GF-D8 (cell line): ENCODE data around the gene NOS1AP.

Experiments
- DNase-seq: peaks from one replicate; lab custom pipeline; 2025; lab: John Stamatoyannopoulos, UW

Gene NOS1AP

DNA sequence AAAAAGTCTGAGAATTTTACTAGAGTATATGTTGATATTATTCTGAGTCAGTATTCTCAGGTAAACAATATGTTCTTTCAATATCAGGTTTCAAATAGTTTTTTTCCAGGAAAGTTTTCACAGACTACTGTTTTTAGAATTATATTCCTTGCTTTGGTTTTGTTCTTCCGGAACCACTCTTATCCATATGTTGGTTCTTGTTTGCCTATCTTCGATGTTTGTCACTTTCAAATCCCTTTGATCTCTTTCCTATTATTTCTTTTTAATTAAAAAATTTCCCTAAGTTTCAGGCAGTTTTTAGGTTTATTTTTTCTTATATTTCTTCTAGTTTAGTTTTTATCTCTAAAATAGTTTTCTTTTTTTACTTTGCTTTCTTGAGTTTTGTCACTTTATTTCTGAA, 20.9 kb downstream of the NOS1AP start:
- no peak for DNase-seq

DNA sequence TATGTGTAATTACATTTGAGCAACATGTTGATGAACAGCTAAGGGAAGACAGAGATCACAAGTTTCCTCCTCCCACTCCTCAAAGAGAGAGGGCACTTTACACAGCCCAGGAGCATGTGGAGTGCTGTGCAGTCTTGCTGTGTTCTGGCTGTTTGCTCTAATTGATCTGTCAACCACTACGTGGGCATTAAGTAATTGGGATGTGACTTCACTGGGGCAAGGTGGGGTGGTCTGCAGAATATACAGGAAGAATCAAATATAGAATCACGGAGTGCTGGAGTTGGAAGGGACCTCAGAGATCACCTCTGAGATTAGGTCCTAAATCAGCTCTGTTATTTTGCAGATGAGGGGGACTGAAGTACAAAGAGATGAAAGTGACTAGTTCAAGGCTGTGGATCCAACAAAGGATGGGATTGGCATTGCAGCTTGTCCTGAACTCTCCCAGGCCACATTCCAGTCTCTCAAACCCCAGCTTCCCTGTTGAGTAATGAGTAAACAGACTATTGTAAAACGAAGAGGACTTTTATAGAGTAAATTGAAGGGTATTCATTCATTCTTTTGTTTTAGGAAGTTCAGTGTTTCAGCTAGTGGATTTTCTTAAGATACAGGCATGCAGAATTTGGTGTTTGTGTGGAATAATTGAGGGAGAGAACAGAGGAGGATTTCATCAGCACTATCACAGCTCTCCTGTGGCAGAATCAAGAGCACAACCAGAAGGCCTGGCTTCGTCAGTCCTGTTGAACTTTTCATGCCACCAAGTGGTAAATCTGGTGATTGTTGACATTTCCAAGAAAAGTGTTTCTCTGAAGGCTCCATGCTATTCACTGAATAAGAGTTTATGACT, 22.4 kb downstream of the NOS1AP start:
- DNase-seq, result no peak

DNA sequence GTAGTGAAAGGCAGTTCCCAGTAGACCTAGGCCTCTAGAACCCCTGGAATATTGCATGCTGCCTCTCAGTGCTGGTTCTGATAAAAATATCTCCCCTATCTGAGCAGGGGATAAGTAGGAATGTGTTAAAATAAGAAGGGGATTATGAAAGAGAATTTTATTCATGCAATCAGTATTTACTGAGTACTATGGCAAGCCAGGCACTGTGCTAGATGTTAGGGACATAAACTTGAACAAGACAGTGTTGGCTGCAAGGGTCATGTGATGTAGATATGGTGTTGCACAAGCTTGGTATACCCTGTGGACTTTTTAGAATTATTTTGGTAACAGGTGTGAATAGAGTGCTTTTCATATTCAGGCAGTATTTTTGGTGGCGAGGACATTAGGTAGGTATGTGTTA, 23.6 kb downstream of the NOS1AP start:
- DNase-seq, result no peak

DNA sequence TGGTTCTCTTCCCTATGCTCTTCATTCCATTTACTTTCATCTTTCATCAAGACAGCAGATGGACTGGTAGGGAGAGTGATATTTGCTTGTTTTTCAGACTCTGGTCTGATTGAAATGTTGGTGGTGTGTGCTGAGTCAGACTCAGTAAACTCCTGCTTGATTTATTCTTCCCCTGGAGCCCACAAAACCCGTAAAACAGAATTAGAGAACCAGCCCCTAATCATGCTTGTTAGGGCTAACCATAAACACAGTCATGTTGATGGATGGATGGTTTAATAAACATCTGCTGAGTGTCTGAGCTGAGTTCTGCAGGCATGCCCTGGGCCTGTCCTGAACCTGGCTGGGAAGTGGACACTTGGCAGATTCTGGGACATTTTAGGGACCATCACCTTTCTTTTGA, 24.8 kb downstream of the NOS1AP start:
- DNase-seq, result no peak

DNA sequence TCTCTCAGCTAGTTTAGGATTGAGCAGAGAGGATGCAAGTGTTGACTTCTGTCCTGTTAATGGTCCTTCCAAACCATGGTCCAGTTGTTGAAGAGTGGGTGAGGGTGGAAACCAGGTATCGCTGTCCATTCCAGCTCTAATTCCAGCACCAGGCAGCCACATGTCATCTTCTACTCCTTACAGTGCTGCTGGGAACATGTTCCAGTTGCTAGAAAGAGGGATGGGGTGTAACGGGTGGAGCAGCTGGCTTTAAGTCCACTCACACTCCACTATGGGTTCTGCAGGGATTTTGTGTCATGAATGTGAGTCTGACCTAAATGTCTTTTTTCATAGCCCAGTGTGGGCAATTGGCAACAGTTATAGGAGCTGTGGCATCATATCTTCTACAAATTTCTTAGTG, 25.2 kb downstream of the NOS1AP start:
- DNase-seq, result no peak

DNA sequence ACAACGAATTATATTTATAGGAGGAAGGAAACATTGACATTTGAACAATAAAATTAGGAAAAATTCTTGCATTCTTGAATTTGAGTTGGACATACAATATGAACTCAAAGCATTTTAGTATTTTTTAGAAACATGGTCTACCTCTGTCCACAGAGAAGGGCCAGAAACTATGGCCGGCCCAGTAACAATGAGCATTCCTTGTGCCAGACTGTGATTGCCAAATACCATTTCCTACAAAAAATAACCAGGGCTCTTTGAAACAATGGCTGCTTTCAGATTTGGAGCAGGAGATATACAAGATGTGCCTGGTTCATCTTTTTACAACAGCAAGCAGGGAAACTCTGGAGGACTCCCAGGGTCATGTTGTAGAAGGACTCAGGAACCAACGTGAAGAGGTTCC, 38.4 kb downstream of the NOS1AP start:
- no peak for DNase-seq

DNA sequence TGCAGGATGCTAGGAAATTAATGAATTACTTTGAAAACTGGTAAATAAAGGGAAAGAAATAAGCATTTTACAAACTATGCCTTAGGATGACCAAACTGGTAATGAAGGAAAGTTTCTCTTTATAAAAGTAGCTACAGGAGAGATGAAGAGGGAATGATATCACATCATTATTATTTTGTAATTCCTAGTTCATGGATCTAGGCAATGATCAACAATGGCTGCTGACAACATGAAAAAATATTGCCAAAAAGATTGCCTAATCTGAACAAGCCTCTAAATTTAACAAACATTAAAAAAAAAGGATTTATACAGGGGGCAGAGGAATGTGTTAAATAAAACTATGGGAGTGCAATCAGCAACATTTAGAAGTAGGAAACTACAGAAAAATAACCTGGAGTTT, 38.9 kb downstream of the NOS1AP start:
- DNase-seq, result no peak

DNA sequence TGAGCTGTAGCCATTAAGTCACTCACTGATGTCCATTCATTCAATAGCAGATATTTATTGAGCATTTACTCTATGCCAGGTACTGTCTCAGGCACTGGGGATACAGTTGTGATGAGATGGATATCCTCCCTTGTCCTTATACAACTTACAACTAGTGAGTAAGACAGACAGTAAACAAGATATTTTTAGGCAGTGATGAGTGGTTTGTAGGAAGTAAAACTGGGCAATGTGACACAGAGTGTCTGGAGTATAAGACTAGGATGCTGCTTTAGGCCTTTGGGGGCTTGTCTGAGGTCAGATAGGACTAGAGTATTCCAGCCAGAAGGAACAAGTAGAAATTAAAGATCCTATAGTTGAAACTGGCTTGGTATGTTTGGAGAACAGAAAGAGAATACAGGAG, 41.4 kb downstream of the NOS1AP start:
- DNase-seq, result no peak

DNA sequence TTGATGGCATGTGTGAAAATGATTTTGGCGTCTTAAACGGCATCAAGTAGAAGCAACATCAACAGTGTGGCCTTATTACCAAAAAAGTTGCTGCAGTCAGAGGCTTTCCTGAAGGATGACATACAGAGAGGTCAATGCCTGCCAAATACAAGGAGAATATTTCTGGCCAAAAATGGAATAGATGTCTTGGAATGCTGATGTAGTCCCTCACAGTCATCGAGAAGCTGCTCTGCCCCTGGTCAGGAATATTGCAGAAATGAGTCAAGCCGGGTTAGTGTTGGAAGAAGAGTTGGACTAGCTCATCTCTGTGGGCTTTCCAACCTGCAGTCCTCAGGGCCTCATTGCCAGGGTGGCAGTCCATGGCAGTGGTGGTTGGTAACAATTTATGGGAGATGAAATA, 42.1 kb downstream of the NOS1AP start:
- no peak for DNase-seq

DNA sequence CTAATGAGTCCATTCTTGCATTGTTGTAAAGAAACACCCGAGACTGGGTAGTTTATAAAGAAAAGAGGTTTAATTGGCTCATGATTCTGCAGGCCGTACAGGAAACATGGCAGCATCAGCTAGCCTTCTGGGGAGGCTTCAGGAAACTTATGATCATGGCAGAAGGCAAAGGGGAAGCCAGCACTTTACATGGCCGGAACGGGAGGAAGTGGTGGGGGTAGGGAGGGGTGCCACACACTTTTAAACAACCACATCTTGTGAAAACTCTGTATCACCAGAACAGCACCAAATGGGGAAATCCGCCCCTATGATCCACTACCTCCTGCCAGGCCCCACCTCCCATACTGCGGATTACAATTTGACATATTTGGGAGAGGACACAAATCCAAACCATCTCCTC, 43.9 kb downstream of the NOS1AP start:
- DNase-seq, result no peak

DNA sequence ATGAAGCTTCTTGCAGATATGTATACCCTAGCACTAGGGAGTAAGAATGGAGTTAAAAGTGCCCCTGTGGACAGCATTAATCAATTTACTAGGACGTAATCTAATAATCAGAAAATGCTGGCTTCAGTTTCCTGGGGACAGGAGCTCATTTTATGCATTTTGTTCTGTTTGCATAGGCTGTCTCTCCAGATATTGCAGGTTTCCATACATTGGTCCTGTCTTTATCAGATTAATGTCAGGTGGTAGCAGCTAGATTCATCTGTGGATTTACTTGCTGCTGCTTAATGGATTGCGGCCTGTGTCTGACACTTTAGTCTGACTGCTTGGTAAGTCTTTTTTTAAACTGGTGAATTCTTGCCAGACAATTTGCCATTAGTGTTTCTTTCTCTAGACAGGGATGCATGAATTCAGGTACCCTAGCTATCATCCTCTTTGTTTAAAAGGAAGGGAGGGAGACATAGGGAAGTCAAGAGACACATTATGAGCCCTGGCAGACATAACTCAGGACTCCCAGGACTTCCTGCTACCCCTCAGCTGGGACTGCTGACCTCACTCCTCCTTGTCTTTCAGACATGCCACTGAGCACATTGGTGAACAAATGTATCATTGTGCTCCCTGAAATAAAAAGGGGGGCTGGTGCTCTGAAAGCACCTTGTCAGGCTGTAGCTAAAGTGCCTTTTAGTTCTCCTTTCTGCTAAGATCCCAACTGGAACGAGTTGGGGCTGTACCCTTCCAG, 47.7 kb downstream of the NOS1AP start:
- no peak for DNase-seq

DNA sequence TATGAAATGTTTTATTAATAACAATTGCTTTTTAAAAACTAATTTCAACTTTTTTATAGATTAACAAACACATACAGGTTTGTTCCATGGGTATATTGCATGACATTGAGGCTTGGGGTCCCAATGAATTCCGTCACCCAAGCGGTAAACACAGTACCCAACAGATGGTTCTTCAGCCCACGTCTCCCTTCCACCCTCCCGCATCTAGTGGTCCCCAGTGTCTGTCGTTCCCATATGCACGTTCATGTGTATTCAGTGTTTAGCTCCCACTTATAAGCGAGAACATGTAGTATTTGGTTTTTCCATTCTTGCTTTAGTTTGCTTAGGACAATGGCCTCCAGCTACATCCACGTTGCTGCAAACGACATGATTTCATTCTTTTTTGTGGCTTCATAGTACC, 48.6 kb downstream of the NOS1AP start:
- DNase-seq, result no peak

DNA sequence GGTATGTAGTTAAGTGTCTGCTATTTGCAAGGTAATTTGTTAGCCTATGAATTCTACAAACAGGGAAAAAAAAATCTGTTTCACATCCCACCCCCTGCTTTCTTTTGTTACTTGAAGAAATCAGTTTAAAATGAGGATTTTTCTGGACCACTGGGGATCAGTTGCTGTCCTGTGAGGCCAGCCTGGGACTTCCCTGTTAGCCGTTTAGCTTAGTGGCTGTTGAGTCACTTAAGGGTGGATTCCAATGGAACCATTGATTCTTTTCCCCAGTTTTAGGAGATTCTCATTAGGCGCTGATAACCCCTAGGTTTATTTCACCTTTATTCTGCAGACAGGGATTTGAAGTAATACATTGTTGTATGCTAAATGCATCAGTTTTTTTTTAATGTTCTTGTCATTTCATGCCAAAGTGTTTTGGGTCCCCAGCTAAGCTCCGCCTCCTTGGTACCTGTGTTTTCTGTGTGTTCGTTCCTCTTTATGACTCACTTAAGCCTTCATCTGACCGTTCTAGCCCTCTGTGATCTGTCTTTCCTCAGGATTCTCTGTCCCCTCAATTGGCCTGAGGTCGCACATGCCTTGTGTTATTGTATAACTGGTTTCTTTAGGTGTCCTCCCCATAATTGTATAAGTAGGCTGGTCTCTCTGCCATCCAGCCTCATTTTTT, 59.3 kb downstream of the NOS1AP start:
- no peak for DNase-seq

DNA sequence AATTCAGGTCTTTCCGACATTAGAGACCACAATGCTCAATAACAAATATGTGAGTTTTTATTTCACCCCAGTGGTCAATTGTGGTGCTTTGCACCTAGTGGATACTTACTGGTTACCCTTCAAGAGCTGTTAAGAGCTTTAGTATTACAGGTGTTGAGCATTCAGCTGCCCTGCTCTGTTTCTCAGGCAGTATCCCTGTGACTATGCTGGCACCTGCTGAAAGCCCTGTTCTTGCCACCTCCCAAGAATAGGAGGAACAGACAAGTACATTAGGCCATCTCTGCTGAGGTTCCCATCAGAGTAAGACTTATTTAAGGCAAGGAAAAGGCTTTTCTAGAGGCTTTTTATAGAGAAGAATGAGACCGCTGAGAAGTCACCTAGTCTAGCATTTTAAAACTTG, 60.8 kb downstream of the NOS1AP start:
- DNase-seq, result no peak

DNA sequence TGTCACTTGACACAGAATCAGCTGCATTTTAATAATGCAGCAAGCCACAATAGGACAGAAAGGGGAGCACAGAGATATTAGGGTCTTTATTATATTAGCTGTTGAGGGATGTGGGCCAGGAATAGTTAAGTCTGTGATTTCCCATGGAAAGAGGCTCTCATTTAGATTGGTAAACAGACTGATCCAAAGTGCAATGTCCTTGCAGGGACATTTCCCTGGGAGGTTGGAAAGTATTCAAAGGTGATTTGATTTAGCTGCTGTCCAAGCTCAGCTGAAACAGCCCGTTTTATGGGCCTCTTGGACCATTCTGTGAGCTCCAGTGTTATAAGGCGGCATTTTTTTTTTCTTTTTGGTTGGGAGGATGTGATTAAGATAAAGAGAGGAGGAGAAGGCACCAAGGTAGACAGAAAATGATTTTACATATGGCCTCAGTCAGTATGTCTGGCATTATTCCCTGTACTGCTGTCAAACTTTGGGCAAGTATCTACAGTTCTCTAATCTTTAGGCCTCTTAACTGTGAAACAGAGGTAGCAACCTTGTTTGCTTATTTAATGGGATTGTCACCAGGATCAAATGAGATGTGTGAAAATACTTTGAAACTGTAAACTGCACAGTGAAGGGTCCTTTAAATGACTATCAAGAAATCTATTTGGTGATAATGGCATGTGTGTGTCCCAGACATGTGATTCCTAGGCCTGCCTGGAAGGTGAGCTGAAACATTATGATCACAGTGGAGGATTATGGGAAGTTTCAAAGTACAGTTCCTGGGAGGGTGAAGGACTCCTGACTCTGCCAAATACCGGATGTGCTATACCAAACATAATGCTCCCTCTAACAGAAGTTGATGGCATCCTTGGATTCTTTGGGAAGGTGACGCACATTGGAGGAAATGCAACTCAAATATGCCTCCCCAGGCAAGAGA, 62.2 kb downstream of the NOS1AP start:
- DNase-seq, result no peak

DNA sequence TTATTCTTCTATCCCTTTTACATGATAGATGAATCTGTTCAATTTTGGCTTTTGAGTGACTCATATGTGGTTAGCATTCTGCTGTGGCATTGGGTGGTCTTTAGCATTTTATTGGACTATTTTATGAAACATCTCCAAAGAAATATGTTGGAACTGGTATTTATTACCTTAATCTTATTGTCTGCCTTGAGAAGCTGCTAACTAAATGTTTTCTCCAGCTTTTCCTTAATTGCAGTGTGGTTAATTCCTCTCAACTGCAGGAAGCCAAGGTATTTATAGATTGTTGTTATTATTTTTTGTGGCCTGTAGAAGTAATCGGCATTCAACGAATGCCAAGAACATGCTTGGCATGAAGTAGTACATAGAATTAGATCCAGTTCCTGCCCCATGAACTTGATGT, 64.1 kb downstream of the NOS1AP start:
- DNase-seq, result no peak

DNA sequence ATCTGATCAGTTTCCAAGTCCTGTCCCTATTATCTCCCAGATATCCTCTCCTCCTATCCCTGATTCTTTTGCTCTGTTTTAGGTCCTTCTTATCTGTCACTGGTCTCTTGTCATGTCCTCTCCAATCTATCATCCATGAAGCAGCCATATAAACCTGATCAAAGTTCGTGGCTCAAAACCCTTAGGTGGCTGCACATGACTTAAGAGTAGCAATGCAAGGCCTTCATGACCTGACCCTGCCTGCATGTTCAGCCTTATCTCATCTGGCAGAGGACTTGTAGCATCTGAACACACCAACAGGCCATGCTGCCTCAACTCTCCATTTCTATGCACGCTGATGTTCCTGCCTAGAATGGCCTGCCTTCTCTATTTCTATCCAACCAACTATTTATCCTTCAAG, 65.2 kb downstream of the NOS1AP start:
- DNase-seq, result no peak

DNA sequence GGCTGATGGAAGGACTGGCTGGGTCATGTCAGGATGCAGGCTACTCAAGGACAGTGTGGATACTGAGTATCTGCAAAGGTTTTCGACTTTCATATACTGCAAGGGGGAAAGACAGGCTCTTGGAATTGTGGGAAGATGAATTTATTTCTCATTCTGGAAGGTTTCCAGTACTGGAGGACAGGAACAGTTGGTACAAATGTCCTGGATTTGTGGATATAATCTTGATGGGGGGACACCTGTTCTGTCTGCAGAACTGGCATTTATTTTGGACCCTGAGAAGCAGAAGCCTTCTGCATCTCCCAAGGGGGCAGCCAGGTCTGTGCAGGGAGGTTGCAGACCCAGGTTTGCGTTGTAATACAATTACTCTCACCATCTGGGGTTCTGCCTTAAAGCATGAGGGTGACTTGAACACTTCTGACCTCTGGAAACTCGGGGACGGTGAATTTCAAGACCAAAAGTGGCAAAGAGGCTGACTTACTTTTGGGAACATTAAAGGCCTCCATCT, 65.8 kb downstream of the NOS1AP start:
- DNase-seq, result no peak

DNA sequence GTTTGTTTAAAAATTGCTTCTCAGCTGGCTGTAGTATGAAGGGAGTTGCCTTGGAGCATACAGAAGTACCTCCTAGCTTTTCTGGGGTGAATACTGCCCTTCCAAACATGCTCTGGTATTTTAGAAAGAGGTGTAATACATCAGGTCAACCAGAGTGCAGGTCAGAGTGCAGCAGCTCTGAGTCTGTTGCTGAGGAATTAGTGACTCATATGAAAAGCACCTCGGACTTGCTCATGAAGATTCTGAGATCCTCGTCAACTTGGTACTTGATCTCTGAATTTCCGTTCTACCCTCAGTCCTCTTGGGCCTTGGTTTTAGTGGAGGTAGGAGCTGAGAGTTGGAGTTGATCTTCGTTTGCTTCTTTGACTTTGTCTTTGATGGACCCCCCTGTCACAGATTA, 67.3 kb downstream of the NOS1AP start:
- DNase-seq, result no peak

DNA sequence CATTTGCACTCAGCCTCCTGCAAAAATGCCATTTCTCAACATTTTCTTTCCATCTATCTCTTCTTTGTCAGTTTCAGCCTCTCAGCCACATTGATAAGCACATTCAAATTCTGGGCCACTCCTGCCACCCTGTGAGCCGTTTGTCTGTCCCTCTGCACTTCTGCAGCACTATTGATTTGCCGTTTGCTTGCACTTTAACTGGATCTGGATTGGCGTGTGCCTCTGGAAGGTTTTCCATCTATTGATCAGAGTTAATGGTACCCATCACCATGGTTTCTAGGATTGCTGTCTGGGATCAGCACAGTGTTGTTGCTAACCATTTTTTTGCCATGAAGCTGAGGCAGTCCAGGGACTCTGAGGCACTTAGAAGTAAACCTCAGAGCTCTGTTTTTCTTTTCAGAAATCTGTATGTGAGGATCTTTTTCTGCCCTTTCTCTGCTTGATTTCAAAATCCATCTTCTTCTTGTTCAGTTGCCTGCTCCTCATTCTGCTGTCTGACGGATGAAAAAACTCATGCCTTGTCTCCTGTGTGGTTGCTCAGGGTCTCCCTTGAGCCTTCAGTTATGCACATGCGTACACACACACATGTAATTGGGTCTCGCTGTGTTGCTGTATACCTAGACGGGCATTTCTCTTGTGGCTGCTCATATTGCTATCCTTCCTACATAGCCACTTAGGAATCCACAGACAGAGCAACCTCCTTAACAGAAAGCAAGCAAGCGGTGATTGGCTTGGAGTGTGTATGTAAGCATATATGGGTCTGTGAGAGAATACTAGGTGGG, 67.9 kb downstream of the NOS1AP start:
- DNase-seq, result no peak

DNA sequence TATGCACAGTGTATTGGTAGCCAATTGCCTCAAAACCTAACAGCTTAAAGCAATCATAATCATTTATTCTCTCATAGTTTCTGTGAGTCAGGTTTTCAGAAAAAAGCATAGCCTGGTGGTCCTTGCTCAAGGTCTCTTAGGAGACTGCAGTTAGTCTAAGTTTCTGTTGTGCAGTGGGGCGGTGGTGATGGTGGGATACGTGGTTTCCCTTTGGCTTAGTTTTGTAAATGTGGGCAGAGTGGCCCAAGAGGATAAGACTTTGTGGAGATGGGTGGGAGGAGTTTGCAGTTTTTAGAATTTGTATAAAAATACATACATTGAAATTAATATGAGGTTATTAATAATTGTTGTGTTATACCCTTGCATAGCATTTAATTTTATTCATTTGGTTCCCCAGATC, 68.6 kb downstream of the NOS1AP start:
- no peak for DNase-seq
